GM21825 (cell line): ENCODE measurements around the gene MOB3B.
"Not testable (repeated sequence)": the region's sequence is repeated elsewhere in the genome, so short reads cannot be mapped to it uniquely, and the experiment has no call there.

Experiments used
- ATAC-seq: cut with Tn5 transposase; IDR thresholded peaks from one replicate; pipeline ENCODE4 v1.9.1; 2021; ENCODE audit warnings: mild to moderate bottlenecking, moderate library complexity; ENCODE audit not compliant: unreplicated experiment

MOB3B gene

GRCh38 chr9:27482709-27483108, 46.9 kb downstream of the MOB3B start:
- ATAC-seq: no peak

- ATAC-seq: no peak
Measured at GRCh38 chr9:27478322-27478721, 51.3 kb downstream of the MOB3B start.

- no peak for ATAC-seq
Measured at GRCh38 chr9:27476870-27477515, 52.6 kb downstream of the MOB3B start.

GRCh38 chr9:27475057-27475595, 54.5 kb downstream of the MOB3B start:
- ATAC-seq: no peak

GRCh38 chr9:27474305-27474704, 55.3 kb downstream of the MOB3B start:
- ATAC-seq: no peak

- ATAC-seq: no peak
Measured at GRCh38 chr9:27473111-27473529, 56.5 kb downstream of the MOB3B start.

- no peak for ATAC-seq
Measured at GRCh38 chr9:27472195-27472594, 57.4 kb downstream of the MOB3B start.

GRCh38 chr9:27471789-27472188, 57.8 kb downstream of the MOB3B start:
- no peak for ATAC-seq

- ATAC-seq: no peak
Measured at GRCh38 chr9:27471366-27471765, 58.2 kb downstream of the MOB3B start.

GRCh38 chr9:27470291-27470856, 59.2 kb downstream of the MOB3B start:
- no peak for ATAC-seq

GRCh38 chr9:27469550-27469949, 60.1 kb downstream of the MOB3B start:
- no peak for ATAC-seq

- no peak for ATAC-seq
Measured at GRCh38 chr9:27468462-27469110, 61.0 kb downstream of the MOB3B start.

- ATAC-seq: no peak
Measured at GRCh38 chr9:27468000-27468399, 61.6 kb downstream of the MOB3B start.

GRCh38 chr9:27467486-27467885, 62.1 kb downstream of the MOB3B start:
- ATAC-seq: no peak

GRCh38 chr9:27466516-27466915, 63.1 kb downstream of the MOB3B start:
- ATAC-seq: not testable (repeated sequence)

GRCh38 chr9:27464950-27465349, 64.7 kb downstream of the MOB3B start:
- not testable (repeated sequence) for ATAC-seq

GRCh38 chr9:27462846-27463245, 66.8 kb downstream of the MOB3B start:
- no peak for ATAC-seq

GRCh38 chr9:27462434-27462833, 67.2 kb downstream of the MOB3B start:
- no peak for ATAC-seq

GRCh38 chr9:27460226-27461023, 69.2 kb downstream of the MOB3B start:
- peak; percentile 86 for ATAC-seq

GRCh38 chr9:27457445-27457844, 72.2 kb downstream of the MOB3B start:
- no peak for ATAC-seq

- no peak for ATAC-seq
Measured at GRCh38 chr9:27453860-27454553, 75.6 kb downstream of the MOB3B start.
